VCaP (cell line): ENCODE results near the gene SLC5A1.

Experiments
- H3K27ac ChIP-seq: fragments of 450-650 bp; 2 replicates; pipeline ENCODE4 v1.5.1; 2017
- CTCF ChIP-seq: fragments of 450-650 bp; conservative IDR thresholded peaks from 2 replicates; pipeline ENCODE4 v1.5.1; 2017; ENCODE audit warnings: mild to moderate bottlenecking, moderate library complexity

The SLC5A1 gene

GRCh38 chr22:32066820-32067219 lies 23.8 kb downstream of the SLC5A1 start:
- TF ChIP-seq CTCF, result no peak
- no peak overlapping the region for H3K27ac ChIP-seq

- no peak for TF ChIP-seq CTCF
- H3K27ac ChIP-seq, result no peak overlapping the region
Measured at GRCh38 chr22:32067613-32068012, 24.6 kb downstream of the SLC5A1 start.

DNA sequence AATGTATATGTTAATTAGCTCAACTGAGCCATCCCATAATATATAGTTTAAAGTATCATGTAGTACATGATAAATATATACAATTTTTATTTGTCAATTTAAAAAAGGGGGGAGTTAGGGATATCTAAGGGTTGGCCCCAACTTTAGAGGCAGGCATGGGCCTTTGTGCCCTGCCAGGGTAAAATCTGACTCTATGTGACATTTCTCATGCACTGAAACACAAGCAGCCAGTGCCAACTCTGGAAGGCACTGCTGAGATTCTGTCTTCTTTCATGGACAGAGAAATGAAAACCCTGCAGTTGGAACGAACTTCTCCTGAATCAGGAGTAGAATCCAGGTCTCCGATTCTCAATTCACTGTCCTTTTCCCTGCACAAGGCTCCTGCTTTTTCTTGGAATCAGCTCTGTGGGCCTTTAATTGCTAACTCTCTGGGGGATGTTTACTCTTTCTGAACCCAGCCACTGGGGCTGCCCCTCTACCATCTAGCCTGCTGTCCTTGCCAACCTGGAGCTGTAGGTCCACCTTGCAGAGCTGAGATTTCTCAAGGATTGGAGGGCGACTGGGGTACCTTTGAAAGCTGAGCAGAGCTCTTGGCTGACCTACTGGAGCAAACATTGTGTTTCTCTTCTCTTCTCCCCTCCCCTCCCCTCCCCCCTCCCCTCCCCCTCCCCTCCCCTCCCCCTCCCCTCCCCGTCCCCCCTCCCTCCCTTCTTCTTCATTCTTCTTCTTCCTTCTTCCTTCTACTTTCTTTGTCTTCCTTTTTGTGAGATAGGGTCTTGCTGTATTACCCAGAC lies 26.7 kb downstream of the SLC5A1 start:
- no peak overlapping the region for H3K27ac ChIP-seq
- TF ChIP-seq CTCF, result no peak

DNA sequence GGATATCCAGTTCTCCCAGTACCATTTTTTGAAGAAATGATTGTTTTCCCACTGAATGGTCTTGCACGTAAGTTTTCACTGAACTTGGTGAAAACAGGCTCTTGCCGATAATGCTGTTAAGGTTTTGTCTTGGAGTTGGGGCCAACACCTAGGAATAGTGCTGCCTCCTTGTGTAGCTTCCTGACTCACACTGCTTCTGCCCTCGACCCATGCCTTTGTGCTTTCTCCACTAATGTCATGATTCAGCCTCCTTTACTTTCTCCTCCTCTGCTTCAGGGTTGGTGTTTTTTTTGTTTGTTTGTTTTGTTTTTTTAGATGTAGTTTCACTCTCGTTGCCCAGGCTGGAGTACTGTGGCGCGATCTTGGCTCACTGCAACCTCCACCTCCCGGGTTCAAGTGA lies 30.2 kb downstream of the SLC5A1 start:
- TF ChIP-seq CTCF, result no peak
- no peak overlapping the region for H3K27ac ChIP-seq

DNA sequence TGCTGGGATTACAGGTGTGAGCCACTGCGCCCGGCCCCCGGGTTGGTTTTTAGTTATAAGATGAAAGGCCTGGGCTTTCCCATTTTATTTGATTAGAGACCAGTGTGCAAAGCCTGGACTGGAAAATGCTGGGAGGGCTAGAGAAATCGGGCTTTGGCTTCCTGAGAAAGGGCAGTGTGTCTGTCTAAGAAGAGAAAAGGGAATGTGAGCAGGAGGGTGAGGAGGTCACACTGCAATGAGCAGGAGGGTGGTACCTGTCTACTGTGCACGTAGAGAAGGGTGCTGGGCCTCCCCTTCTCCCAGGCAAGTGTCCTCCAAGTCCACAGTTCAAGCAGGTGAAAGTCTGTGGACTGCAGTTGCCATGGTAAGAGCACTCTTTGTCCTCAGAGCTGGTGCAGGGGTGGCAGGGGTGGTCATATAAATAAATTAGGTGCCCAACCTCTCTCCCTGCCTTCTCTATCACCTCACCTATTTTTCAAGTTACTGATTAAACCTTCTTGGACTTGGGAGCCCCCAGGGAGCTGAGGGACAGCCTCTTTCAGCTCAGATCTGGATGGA lies 30.8 kb downstream of the SLC5A1 start:
- no peak for TF ChIP-seq CTCF
- no peak overlapping the region for H3K27ac ChIP-seq

- TF ChIP-seq CTCF, result no peak
Measured at GRCh38 chr22:32075997-32076760, 33.1 kb downstream of the SLC5A1 start.

GRCh38 chr22:32076761-32077084 lies 33.7 kb downstream of the SLC5A1 start:
- no peak for TF ChIP-seq CTCF
- no peak overlapping the region for H3K27ac ChIP-seq

More at GRCh38 chr22:32075997-32076760, 33.1 kb downstream of the SLC5A1 start:
- no peak overlapping the region for H3K27ac ChIP-seq
